Natural killer cell (primary cell): Measurements from ENCODE around the gene NEK1. TPM values are rescaled to one million over a fixed set of nuclear protein-coding genes. Genes with fewer than 3 reads are reported as not detected.

Experiments
- ATAC-seq, 3 donors: fragments of 150-1000 bp in 2 of 3; fragments of 200-7000 bp in 1 of 3; cut with Tn5 transposase; 1 replicate in 1 of 3; 2 replicates in 2 of 3; pipeline ENCODE4 v1.10.0; 2021; ENCODE audit warnings: mild to moderate bottlenecking in 2 of 3, moderate library complexity in 2 of 3
- DNase-seq, 2 donors: peaks; one replicate each; pipeline versions ENCODE4 v3.0.0 to v3.0.0-alpha.2; 2013 to 2021; ENCODE audit warnings: mixed read lengths in 1 of 2
- H3K27ac ChIP-seq: one replicate; pipeline ENCODE4 v1.5.1; 2013; ENCODE audit warnings: mild to moderate bottlenecking, low read length
- H3K27me3 ChIP-seq: one replicate; pipeline ENCODE4 v1.6.1; 2013; ENCODE audit warnings: low read length; ENCODE audit not compliant: control insufficient read depth, insufficient read depth
- H3K36me3 ChIP-seq: one replicate; pipeline ENCODE4 v1.6.1; 2013; ENCODE audit warnings: low read length; ENCODE audit not compliant: control insufficient read depth, insufficient read depth
- H3K4me1 ChIP-seq: one replicate; pipeline ENCODE4 v1.6.1; 2013; ENCODE audit warnings: low read length; ENCODE audit not compliant: control insufficient read depth, insufficient read depth
- H3K4me3 ChIP-seq: one replicate; pipeline ENCODE4 v1.5.1; 2013; ENCODE audit warnings: low read length
- H3K9me3 ChIP-seq: one replicate; pipeline ENCODE4 v1.6.1; 2013; ENCODE audit warnings: low read length; ENCODE audit not compliant: control insufficient read depth, insufficient read depth
- H3K27ac Mint-ChIP-seq, 2 donors: one replicate each; pipeline ENCODE4 v1.8.0; 2022; ENCODE audit warnings: mild to moderate bottlenecking in 2 of 2, mixed read lengths in 2 of 2, moderate library complexity in 1 of 2
- H3K27me3 Mint-ChIP-seq, 2 donors: one replicate each; pipeline ENCODE4 v1.8.0; 2022; ENCODE audit warnings: low read depth in 2 of 2, mixed read lengths in 2 of 2
- H3K36me3 Mint-ChIP-seq: one replicate; pipeline ENCODE4 v1.8.0; 2022; ENCODE audit warnings: mixed read lengths
- H3K4me1 Mint-ChIP-seq, 2 donors: one replicate each; pipeline ENCODE4 v1.8.0; 2022; ENCODE audit warnings: mixed read lengths in 2 of 2
- H3K4me3 Mint-ChIP-seq: one replicate; pipeline ENCODE4 v1.8.0; 2022; ENCODE audit warnings: mild to moderate bottlenecking, moderate library complexity, mixed read lengths
- H3K9me3 Mint-ChIP-seq, 2 donors: one replicate each; pipeline ENCODE4 v1.8.0; 2022; ENCODE audit warnings: mixed read lengths in 2 of 2
- CTCF ChIP-seq: fragments of 200-600 bp; IDR thresholded peaks from one replicate; pipeline ENCODE4 v1.8.0; 2022; ENCODE audit warnings: antibody characterized with exemption
- WGBS: methylation state at CpG from one replicate; pipeline ENCODE4 v1.1.7; 2013; ENCODE audit warnings: missing lambda C conversion rate; ENCODE audit not compliant: insufficient coverage; 5-methylcytosine and 5-hydroxymethylcytosine counted together
- intact Hi-C: fragments of 100-400 bp; cut with micrococcal nuclease; formaldehyde crosslinking; loops from one replicate; pipeline ENCODE4 v1.14.2; 2022
- total RNA-seq, 4 donors: library from RNA; stranded (reverse); fragments of 120-200 nt in 1 of 4; gene quantifications; one replicate each; pipeline versions ENCODE4 v1.2.3 to v1.2.4, GENCODE V29; 2013 to 2022

Gene NEK1
- total RNA-seq, 3 donors from 2014 or later (not counting 1 experiment from before 2014, with no cell fraction given) = 16.4 to 24.9 (median 19.0) TPM

DNA sequence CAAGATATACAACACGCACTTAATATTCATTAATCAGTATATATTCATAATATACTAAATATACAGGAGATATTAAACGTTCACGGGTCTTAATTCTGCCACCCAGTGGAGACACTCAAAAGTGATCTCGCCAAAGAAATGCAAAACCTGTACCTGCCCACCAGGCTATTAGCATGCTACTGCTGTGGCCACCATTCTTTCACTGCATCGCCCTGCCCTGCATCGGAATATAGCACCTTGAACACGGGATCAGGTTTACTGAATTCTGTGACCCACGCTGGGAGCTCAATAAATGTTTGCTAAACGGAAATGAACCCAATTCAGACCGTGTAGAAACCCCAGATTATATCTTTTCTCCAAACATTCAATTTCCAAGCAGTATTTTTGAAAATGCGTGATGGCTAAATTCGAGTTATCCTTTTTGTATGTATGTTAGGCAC lies 7.2 kb upstream of the NEK1 start:
- intact Hi-C loops = no loop called here
- Histone ChIP-seq H3K4me3 (peak overlapping the region; percentile 63), H3K9me3 (no peaks in the 10 kb centered on the region), H3K4me1 (peaks cover 9% of the 10 kb centered on the region), H3K27ac (peak overlapping the region; percentile 97), H3K27me3 (no peaks in the 10 kb centered on the region), H3K36me3 (no peaks in the 10 kb centered on the region)
- ATAC-seq (peak; percentile 27 to 55 (median 30)), DNase-seq (peak; percentile 43 to 83)
- H3K36me3 Mint-ChIP-seq = no peaks in the 10 kb centered on the region
- H3K9me3 Mint-ChIP-seq = no peaks in the 10 kb centered on the region
- H3K4me1 Mint-ChIP-seq = peaks cover 50 to 55% of the 10 kb centered on the region in 2 donors
- peak overlapping the region; percentile 95 for H3K4me3 Mint-ChIP-seq
- no peaks in the 10 kb centered on the region for H3K27me3 Mint-ChIP-seq
- WGBS = 0% methylated on average over 9 of the region's 12 CpGs
- peak; percentile 67 for TF ChIP-seq CTCF
- peak overlapping the region; percentile 99 to 100 for H3K27ac Mint-ChIP-seq

- Mint-ChIP-seq H3K9me3 (no peaks in the 10 kb centered on the region), H3K27me3 (no peaks in the 10 kb centered on the region), H3K27ac (peak overlapping the region; percentile 99 to 100), H3K4me3 (peak overlapping the region; percentile 95), H3K36me3 (no peaks in the 10 kb centered on the region), H3K4me1 (peaks cover 50 to 55% of the 10 kb centered on the region in 2 donors)
- no peaks in the 10 kb centered on the region for H3K27me3 ChIP-seq
- H3K36me3 ChIP-seq = no peaks in the 10 kb centered on the region
- no peak for TF ChIP-seq CTCF
- H3K4me3 ChIP-seq = peak overlapping the region; percentile 63
- peak overlapping the region; percentile 97 for H3K27ac ChIP-seq
- 96% methylated on average over 3 of the region's 4 CpGs for WGBS
- DNase-seq = no peak
- no peaks in the 10 kb centered on the region for H3K9me3 ChIP-seq
- intact Hi-C loops = no loop called here
- ATAC-seq = no peak
- peaks cover 9% of the 10 kb centered on the region for H3K4me1 ChIP-seq
Measured at GRCh38 chr4:169618986-169619385, 6.6 kb upstream of the NEK1 start.

- Mint-ChIP-seq H3K27ac (peak overlapping the region; percentile 99 to 100), H3K36me3 (no peaks in the 10 kb centered on the region), H3K9me3 (no peaks in the 10 kb centered on the region), H3K4me3 (peak overlapping the region; percentile 95), H3K27me3 (no peaks in the 10 kb centered on the region), H3K4me1 (peaks cover 48 to 51% of the 10 kb centered on the region in 2 donors)
- WGBS = 7% methylated on average over 3 of the region's 3 CpGs
- Histone ChIP-seq H3K4me1 (peaks cover 10% of the 10 kb centered on the region), H3K27me3 (no peaks in the 10 kb centered on the region), H3K27ac (no peak overlapping the region), H3K4me3 (no peak overlapping the region), H3K36me3 (no peaks in the 10 kb centered on the region), H3K9me3 (no peaks in the 10 kb centered on the region)
- no peak for TF ChIP-seq CTCF
- no peak for ATAC-seq
- intact Hi-C loops = no loop called here
- DNase-seq = peak in 1 of 2 donors; percentile 58
Measured at GRCh38 chr4:169618286-169618685, 5.9 kb upstream of the NEK1 start.

DNA sequence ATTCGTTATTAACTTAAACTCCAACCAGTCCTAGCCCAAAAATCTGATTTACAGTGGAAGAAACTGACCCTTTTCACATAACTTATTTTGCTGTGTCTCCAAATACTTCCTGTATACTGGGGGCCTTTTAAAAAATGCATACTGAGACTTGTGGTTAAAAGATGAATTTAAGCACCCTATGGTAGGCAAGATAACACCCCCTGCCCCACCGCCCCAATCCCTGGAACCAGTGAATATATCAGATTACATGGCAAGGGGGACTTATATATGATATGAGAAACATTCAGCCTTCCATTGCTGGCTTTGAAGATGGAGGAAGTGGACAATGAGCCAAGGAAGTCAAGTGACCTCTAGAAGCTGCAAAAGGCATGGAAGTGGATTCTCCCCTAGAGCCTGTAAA lies 4.9 kb upstream of the NEK1 start:
- H3K27me3 ChIP-seq = no peaks in the 10 kb centered on the region
- WGBS = no CpG with 5 or more reads among the region's 2 CpGs
- Mint-ChIP-seq H3K36me3 (no peaks in the 10 kb centered on the region), H3K9me3 (no peaks in the 10 kb centered on the region), H3K4me1 (peaks cover 49 to 51% of the 10 kb centered on the region in 2 donors), H3K27ac (peak overlapping the region; percentile 4 to 33), H3K27me3 (no peaks in the 10 kb centered on the region), H3K4me3 (no peak overlapping the region)
- intact Hi-C loops = no loop called here
- ATAC-seq (no peak), DNase-seq (no peak)
- no peak overlapping the region for H3K4me3 ChIP-seq
- no peaks in the 10 kb centered on the region for H3K9me3 ChIP-seq
- no peak overlapping the region for H3K27ac ChIP-seq
- H3K4me1 ChIP-seq = peaks cover 14% of the 10 kb centered on the region
- TF ChIP-seq CTCF = no peak
- H3K36me3 ChIP-seq = no peaks in the 10 kb centered on the region
